Measurements from ENCODE around the gene MPPE1. TPM values are rescaled to one million over a fixed set of nuclear protein-coding genes. Genes with fewer than 3 reads are reported as not detected.

MPPE1 gene
- total and polyA plus RNA-seq, 9 of the 15 experiments (the other 6 are each of a cell fraction or from before 2014, with no cell fraction given), result 10.7 to 19.5 (median 13.3) TPM

DNA sequence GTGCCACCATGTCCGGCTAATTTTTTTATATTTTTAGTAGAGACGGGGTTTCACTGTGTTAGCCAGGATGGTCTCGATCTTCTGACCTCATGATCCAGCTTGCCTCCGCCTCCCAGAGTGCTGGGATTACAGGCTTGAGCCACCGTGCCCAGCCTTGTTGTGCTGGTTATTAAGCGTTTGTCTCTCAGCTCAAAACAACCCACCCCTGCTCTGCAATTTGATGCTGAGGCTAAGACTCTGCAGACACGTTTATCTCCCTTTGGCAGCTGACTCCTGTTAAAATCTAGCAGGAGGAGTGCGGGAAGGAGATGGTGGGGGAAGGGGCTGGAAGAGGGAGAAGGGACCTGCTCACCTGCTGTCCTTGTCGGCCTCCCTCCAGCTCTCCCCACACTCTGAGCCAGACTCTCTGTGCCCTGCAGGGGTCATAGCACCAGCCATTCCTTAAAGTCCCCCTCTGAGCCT is 43.3 kb upstream of the MPPE1 start (continued):
- TF ChIP-seq, protein P1, sequence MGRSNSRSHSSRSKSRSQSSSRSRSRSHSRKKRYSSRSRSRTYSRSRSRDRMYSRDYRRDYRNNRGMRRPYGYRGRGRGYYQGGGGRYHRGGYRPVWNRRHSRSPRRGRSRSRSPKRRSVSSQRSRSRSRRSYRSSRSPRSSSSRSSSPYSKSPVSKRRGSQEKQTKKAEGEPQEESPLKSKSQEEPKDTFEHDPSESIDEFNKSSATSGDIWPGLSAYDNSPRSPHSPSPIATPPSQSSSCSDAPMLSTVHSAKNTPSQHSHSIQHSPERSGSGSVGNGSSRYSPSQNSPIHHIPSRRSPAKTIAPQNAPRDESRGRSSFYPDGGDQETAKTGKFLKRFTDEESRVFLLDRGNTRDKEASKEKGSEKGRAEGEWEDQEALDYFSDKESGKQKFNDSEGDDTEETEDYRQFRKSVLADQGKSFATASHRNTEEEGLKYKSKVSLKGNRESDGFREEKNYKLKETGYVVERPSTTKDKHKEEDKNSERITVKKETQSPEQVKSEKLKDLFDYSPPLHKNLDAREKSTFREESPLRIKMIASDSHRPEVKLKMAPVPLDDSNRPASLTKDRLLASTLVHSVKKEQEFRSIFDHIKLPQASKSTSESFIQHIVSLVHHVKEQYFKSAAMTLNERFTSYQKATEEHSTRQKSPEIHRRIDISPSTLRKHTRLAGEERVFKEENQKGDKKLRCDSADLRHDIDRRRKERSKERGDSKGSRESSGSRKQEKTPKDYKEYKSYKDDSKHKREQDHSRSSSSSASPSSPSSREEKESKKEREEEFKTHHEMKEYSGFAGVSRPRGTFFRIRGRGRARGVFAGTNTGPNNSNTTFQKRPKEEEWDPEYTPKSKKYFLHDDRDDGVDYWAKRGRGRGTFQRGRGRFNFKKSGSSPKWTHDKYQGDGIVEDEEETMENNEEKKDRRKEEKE (IDR thresholded peaks at IDR 0.05; ENCODE audit: borderline replicate concordance in 1 of 2, control insufficient read depth in 1 of 2, low read depth in 2 of 2, low read length in 1 of 2), result no peak
- no peak for TF ChIP-seq IRF2 (CRISPR knock-in tag; IDR thresholded peaks at IDR 0.05)
- no peak for TF ChIP-seq ZNF347 (CRISPR knock-in tag; IDR thresholded peaks at IDR 0.05; ENCODE audit: low read depth)
- peak; percentile 79 for TF ChIP-seq KLF16 (IDR thresholded peaks at IDR 0.05)
- TF ChIP-seq STAT5B (CRISPR knock-in tag; IDR thresholded peaks at IDR 0.05), result no peak
- no peak for TF ChIP-seq ZNF324 (CRISPR knock-in tag; IDR thresholded peaks at IDR 0.05)
- 0 out of 4 replicates have a peak, but pooled peaks of 1 of the 2 experiments have one; percentile 22 for TF ChIP-seq NRF1 (conservative IDR thresholded peaks at IDR 0.05 in 1 of 2, IDR thresholded peaks at IDR 0.05 in 1 of 2)
- no peak for TF ChIP-seq SAFB2 (IDR thresholded peaks at IDR 0.05; ENCODE audit: borderline replicate concordance, low read depth, low read length, severe bottlenecking)
- TF ChIP-seq KDM4B (IDR thresholded peaks at IDR 0.05; ENCODE audit: borderline replicate concordance in 2 of 2, low read depth in 1 of 2), result no peak
- no peak for TF ChIP-seq KLF1 (tag; IDR thresholded peaks at IDR 0.05)
- no peak for TF ChIP-seq SRF (CRISPR knock-in tag; IDR thresholded peaks at IDR 0.05)
- no peak for TF ChIP-seq PTRF (tag; IDR thresholded peaks at IDR 0.05)
- TF ChIP-seq, protein P2, sequence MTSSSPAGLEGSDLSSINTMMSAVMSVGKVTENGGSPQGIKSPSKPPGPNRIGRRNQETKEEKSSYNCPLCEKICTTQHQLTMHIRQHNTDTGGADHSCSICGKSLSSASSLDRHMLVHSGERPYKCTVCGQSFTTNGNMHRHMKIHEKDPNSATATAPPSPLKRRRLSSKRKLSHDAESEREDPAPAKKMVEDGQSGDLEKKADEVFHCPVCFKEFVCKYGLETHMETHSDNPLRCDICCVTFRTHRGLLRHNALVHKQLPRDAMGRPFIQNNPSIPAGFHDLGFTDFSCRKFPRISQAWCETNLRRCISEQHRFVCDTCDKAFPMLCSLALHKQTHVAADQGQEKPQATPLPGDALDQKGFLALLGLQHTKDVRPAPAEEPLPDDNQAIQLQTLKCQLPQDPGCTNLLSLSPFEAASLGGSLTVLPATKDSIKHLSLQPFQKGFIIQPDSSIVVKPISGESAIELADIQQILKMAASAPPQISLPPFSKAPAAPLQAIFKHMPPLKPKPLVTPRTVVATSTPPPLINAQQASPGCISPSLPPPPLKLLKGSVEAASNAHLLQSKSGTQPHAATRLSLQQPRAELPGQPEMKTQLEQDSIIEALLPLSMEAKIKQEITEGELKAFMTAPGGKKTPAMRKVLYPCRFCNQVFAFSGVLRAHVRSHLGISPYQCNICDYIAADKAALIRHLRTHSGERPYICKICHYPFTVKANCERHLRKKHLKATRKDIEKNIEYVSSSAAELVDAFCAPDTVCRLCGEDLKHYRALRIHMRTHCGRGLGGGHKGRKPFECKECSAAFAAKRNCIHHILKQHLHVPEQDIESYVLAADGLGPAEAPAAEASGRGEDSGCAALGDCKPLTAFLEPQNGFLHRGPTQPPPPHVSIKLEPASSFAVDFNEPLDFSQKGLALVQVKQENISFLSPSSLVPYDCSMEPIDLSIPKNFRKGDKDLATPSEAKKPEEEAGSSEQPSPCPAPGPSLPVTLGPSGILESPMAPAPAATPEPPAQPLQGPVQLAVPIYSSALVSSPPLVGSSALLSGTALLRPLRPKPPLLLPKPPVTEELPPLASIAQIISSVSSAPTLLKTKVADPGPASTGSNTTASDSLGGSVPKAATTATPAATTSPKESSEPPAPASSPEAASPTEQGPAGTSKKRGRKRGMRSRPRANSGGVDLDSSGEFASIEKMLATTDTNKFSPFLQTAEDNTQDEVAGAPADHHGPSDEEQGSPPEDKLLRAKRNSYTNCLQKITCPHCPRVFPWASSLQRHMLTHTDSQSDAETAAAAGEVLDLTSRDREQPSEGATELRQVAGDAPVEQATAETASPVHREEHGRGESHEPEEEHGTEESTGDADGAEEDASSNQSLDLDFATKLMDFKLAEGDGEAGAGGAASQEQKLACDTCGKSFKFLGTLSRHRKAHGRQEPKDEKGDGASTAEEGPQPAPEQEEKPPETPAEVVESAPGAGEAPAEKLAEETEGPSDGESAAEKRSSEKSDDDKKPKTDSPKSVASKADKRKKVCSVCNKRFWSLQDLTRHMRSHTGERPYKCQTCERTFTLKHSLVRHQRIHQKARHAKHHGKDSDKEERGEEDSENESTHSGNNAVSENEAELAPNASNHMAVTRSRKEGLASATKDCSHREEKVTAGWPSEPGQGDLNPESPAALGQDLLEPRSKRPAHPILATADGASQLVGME (CRISPR knock-in tag; IDR thresholded peaks at IDR 0.05), result no peak
- TF ChIP-seq HNRNPLL (IDR thresholded peaks at IDR 0.05; ENCODE audit: low read depth, low read length, poor library complexity, severe bottlenecking), result no peak
- no peak for TF ChIP-seq SMARCC2 (IDR thresholded peaks at IDR 0.05; ENCODE audit: low read depth)
- TF ChIP-seq TOE1 (IDR thresholded peaks at IDR 0.05; ENCODE audit: borderline replicate concordance), result peak; percentile 38; the same call in 1 of the 2 replicates
- no peak for TF ChIP-seq TOE1 (CRISPR knock-in tag; IDR thresholded peaks at IDR 0.05; ENCODE audit: borderline replicate concordance, low read depth)
- TF ChIP-seq ZNF780A (CRISPR knock-in tag; IDR thresholded peaks at IDR 0.05), result no peak
